Fibroblast of gingiva (primary cell): ENCODE measurements around the gene AGPAT2.
A peak's percentile ranks its signal among the peaks of the same experiment; 100 is the strongest.

ENCODE experiments used
- DNase-seq: peaks from one replicate; pipeline ENCODE4 v3.0.0-alpha.2; 2011; ENCODE audit warnings: low read depth

The AGPAT2 gene

GRCh38 chr9:136625101-136626065 is 61.9 kb downstream of the AGPAT2 start:
- DNase-seq: peak; percentile 28

GRCh38 chr9:136624184-136624951 is 62.9 kb downstream of the AGPAT2 start:
- no peak for DNase-seq

- DNase-seq: no peak
Observed at GRCh38 chr9:136623842-136624183, 63.4 kb downstream of the AGPAT2 start.
